ACC112 (cell line): ENCODE results near the gene OR13H1.
A peak's percentile ranks its signal among the peaks of the same experiment; 100 is the strongest.
"Not testable (repeated sequence)": the region's sequence is repeated elsewhere in the genome, so short reads cannot be mapped to it uniquely, and the experiment has no call there.

Experiments
- H2AFZ ChIP-seq: fragments of 200-600 bp; sonication (generic); one replicate; pipeline ENCODE4 v1.6.0; 2017; ENCODE audit warnings: antibody characterized with exemption, low read length; ENCODE audit not compliant: unreplicated experiment
- H3K27ac ChIP-seq: fragments of 200-600 bp; sonication (generic); 2 replicates; pipeline ENCODE4 v1.5.1; 2014; ENCODE audit warnings: low read depth, mild to moderate bottlenecking, antibody characterized with exemption, low read length, moderate library complexity
- H3K27me3 ChIP-seq: fragments of 200-600 bp; sonication (generic); 2 replicates; pipeline ENCODE4 v1.6.1; 2014; ENCODE audit warnings: mild to moderate bottlenecking, antibody characterized with exemption, low read length, moderate library complexity, mixed read lengths; ENCODE audit not compliant: insufficient read depth
- H3K36me3 ChIP-seq: fragments of 200-600 bp; sonication (generic); 2 replicates; pipeline ENCODE4 v1.6.1; 2016; ENCODE audit warnings: mild to moderate bottlenecking, antibody characterized with exemption, low read length, moderate library complexity, mixed read lengths; ENCODE audit not compliant: insufficient read depth
- H3K4me1 ChIP-seq: fragments of 200-600 bp; sonication (generic); one replicate; pipeline ENCODE4 v1.6.1; 2016; ENCODE audit warnings: low read length, mixed read lengths; ENCODE audit not compliant: insufficient read depth, unreplicated experiment, control insufficient read depth
- H3K4me3 ChIP-seq: fragments of 200-600 bp; sonication (generic); 2 replicates; pipeline ENCODE4 v1.5.1; 2014; ENCODE audit warnings: mild to moderate bottlenecking, low read depth, low read length
- H3K79me2 ChIP-seq: fragments of 200-600 bp; sonication (generic); one replicate; pipeline ENCODE4 v1.6.0; 2016; ENCODE audit warnings: low read length; ENCODE audit not compliant: control insufficient read depth, unreplicated experiment, insufficient read depth

Gene OR13H1

GRCh38 chrX:131572372-131573014 is 28.6 kb downstream of the OR13H1 start:
- Histone ChIP-seq H3K4me1 (no peaks in the 10 kb centered on the region), H3K36me3 (no peaks in the 10 kb centered on the region), H3K27ac (no peak overlapping the region), H2AFZ (no peak overlapping the region), H3K27me3 (no peaks in the 10 kb centered on the region), H3K4me3 (no peak overlapping the region), H3K79me2 (no peaks in the 10 kb centered on the region)

GRCh38 chrX:131577413-131577812 is 33.5 kb downstream of the OR13H1 start:
- Histone ChIP-seq H3K27me3 (no peaks in the 10 kb centered on the region), H3K79me2 (no peaks in the 10 kb centered on the region), H3K4me1 (no peaks in the 10 kb centered on the region), H3K4me3 (no peak overlapping the region), H3K27ac (no peak overlapping the region), H2AFZ (no peak overlapping the region), H3K36me3 (no peaks in the 10 kb centered on the region)

DNA sequence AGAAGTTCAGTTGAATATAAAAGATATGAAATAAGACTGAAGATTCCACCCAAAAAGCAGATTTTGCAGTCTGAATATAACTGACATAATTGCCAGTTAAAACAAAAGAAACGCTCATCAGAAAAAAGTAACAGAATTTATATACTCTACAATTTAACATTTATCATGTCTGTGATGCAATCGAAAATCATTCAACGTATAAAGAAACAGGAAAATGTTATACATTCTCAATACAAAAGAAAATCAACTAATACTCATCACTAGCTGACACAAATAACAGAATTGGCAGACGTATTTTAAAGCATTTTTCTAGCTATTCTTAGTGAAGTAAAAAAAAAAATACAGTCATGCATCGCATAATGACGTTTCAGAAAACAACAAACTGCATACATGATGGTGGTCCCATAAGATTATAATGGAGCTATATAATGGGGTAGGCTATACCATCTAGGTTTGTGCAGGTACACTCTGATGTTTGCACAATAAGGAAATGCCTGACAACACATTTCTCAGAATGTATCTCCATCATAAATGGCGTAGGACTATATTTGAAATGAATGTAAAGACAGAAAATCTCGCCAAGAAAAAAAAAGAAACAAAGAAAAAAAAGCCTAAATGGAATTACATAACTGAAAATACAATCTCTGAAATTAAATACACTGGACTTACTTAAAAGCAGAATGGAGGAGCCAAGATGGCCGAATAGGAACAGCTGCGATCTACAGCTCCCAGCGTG is 34.3 kb downstream of the OR13H1 start:
- Histone ChIP-seq H3K36me3 (no peaks in the 10 kb centered on the region), H3K4me1 (no peaks in the 10 kb centered on the region), H3K27ac (no peak overlapping the region), H2AFZ (no peak overlapping the region), H3K79me2 (no peaks in the 10 kb centered on the region), H3K27me3 (no peaks in the 10 kb centered on the region), H3K4me3 (no peak overlapping the region)

GRCh38 chrX:131578735-131579367 is 35.0 kb downstream of the OR13H1 start:
- not testable (repeated sequence) for H2AFZ ChIP-seq, H3K79me2 ChIP-seq, H3K36me3 ChIP-seq, H3K4me3 ChIP-seq, H3K27me3 ChIP-seq, H3K27ac ChIP-seq, H3K4me1 ChIP-seq

DNA sequence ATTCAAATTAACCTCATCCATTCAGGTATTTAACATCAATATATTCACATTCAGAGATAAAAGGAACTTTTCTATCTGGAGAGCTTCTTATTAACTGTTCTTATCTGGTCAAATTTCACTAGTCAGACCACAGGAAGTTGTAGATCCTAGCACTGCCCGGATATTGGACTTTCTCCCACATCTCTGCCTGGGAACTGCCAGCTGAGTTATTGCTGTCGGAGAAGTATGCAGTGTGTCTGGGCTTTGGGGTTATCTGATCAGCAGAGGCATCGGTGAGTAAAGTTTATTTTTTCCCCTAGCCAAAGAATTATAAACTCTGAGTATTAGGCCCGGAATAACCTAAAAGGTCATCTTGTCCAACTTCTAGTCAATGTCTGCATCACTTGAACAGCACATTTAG is 45.1 kb downstream of the OR13H1 start:
- Histone ChIP-seq H3K4me3 (no peak overlapping the region), H3K36me3 (no peaks in the 10 kb centered on the region), H3K27ac (peak overlapping the region; percentile 26; the same call in 1 of the 2 replicates), H3K4me1 (peaks cover 3% of the 10 kb centered on the region), H3K27me3 (no peaks in the 10 kb centered on the region), H2AFZ (no peak overlapping the region), H3K79me2 (no peaks in the 10 kb centered on the region)
